H1 (cell line): Measurements from ENCODE around the gene TNF. TPM values are rescaled to one million over a fixed set of nuclear protein-coding genes. Genes with fewer than 3 reads are reported as not detected.

Experiments
- BCL11A ChIP-seq, 2 experiments: IDR thresholded peaks; one replicate each; pipeline ENCODE4 v1.6.1; 2011; ENCODE audit warnings: low read depth in 2 of 2, low read length in 2 of 2, mild to moderate bottlenecking in 2 of 2
- CREB1 ChIP-seq: IDR thresholded peaks from 2 replicates; pipeline ENCODE4 v1.6.1; 2012; ENCODE audit warnings: inconsistent platforms
- GABPA ChIP-seq: IDR thresholded peaks from 2 replicates; pipeline ENCODE4 v1.6.1; 2011; ENCODE audit warnings: mild to moderate bottlenecking, low read length, moderate library complexity, borderline replicate concordance; ENCODE audit not compliant: insufficient read depth
- HDAC6 ChIP-seq: IDR thresholded peaks from one replicate; pipeline ENCODE4 v1.7.1; 2012; ENCODE audit warnings: low read depth, mild to moderate bottlenecking, inconsistent platforms, low read length, moderate library complexity
- JUND ChIP-seq: IDR thresholded peaks from 2 replicates; pipeline ENCODE4 v1.6.1; 2011; ENCODE audit warnings: mild to moderate bottlenecking, improper control_type of control experiment, low read length
- MAX ChIP-seq: IDR thresholded peaks from 2 replicates; pipeline ENCODE4 v1.6.1; 2012; ENCODE audit warnings: inconsistent platforms
- PHF8 ChIP-seq: fragments of 200-600 bp; sonication (generic); conservative IDR thresholded peaks from 2 replicates; pipeline ENCODE4 v1.7.1; 2012; ENCODE audit warnings: low read depth, mild to moderate bottlenecking, inconsistent platforms, low read length, moderate library complexity
- POLR2A ChIP-seq, 2 experiments: IDR thresholded peaks; 1 replicate in 1 of 2; 2 replicates in 1 of 2; pipeline ENCODE4 v1.6.1; 2011; ENCODE audit warnings: low read depth in 2 of 2, low read length in 2 of 2, mild to moderate bottlenecking in 2 of 2; ENCODE audit errors: control extremely low read depth in 1 of 2
- RBBP5 ChIP-seq: IDR thresholded peaks from 2 replicates; pipeline ENCODE4 v1.7.1; 2012; ENCODE audit warnings: low read depth, mild to moderate bottlenecking, inconsistent platforms, low read length, moderate library complexity, borderline replicate concordance
- SP1 ChIP-seq: IDR thresholded peaks from 2 replicates; pipeline ENCODE4 v1.6.1; 2011; ENCODE audit warnings: low read depth, low read length
- SP2 ChIP-seq: IDR thresholded peaks from 2 replicates; pipeline ENCODE4 v1.6.1; 2012; ENCODE audit warnings: mild to moderate bottlenecking, low read length, inconsistent platforms
- TAF7 ChIP-seq: optimal IDR thresholded peaks from 2 replicates; pipeline ENCODE3; 2011; ENCODE audit warnings: low read depth, mild to moderate bottlenecking, inconsistent platforms, low read length, moderate library complexity, borderline replicate concordance
- ZNF274 ChIP-seq: IDR thresholded peaks from 2 replicates; pipeline ENCODE4 v1.7.0; 2012; ENCODE audit warnings: low read length, borderline replicate concordance; ENCODE audit errors: extremely low read depth
- polyA plus RNA-seq, 7 experiments: library from polyadenylated mRNA; depleted of rRNA in 3 of 7; stranded (reverse) in 5 of 7; unstranded in 2 of 7; fragments of >200 nt in 5 of 7; fragments of 200-250 nt in 2 of 7; gene quantifications; 1 replicate in 5 of 7; 2 replicates in 1 of 7; 4 replicates in 1 of 7; pipeline versions ENCODE4 v1.2.1 to v1.2.3, GENCODE V29; 2011 to 2013; ENCODE audit warnings: missing spikeins in 2 of 7, mixed read lengths in 2 of 7
- total RNA-seq: library from RNA; stranded (reverse); fragmentation: NEBNext Ultra II Directional; extraction: Animal tissue kit (Norgen Biotek cat#: 25700); gene quantifications from 2 replicates; pipeline ENCODE4 v1.2.1, GENCODE V29; 2021

The TNF gene
- total and polyA plus RNA-seq, 2 of the 8 experiments (the other 6 are each of a cell fraction or from before 2014, with no cell fraction given), result not detected

GRCh38 chr6:31546958-31547726 is 28.2 kb upstream of the TNF start, which contains the start of gene NFKBIL1 (continued):
- TF ChIP-seq TAF7, result no peak
- no peak for TF ChIP-seq SP2
- peak; percentile 87 for TF ChIP-seq SP1
- TF ChIP-seq RBBP5, result 0 out of 2 replicates have a peak, but pooled peaks have one; percentile 19
- TF ChIP-seq CREB1, result peak; percentile 85
- peak; percentile 22 to 74 for TF ChIP-seq POLR2A (IDR thresholded peaks at IDR 0.05; ENCODE audit: control extremely low read depth in 1 of 2, low read depth in 2 of 2, low read length in 2 of 2)
- TF ChIP-seq JUND, result peak; percentile 59; the same call in 1 of the 2 replicates
- TF ChIP-seq GABPA, result peak; percentile 98
- no peak for TF ChIP-seq BCL11A (IDR thresholded peaks at IDR 0.05; ENCODE audit: low read depth in 2 of 2, low read length in 2 of 2)
- peak; percentile 29; the same call in 1 of the 2 replicates for TF ChIP-seq PHF8
- peak; percentile 39; the same call in 1 of the 2 replicates for TF ChIP-seq MAX
- no peak for TF ChIP-seq HDAC6
- TF ChIP-seq ZNF274, result no peak
